Lung (tissue), 12 donors: Measurements from ENCODE around the gene AKT2. TPM values are rescaled to one million over a fixed set of nuclear protein-coding genes. Genes with fewer than 3 reads are reported as not detected.
A peak's percentile ranks its signal among the peaks of the same experiment; 100 is the strongest.

Source experiments
- ATAC-seq: fragments of 200-7000 bp; cut with Tn5 transposase; one replicate; pipeline ENCODE4 v1.9.1; 2020; ENCODE audit warnings: moderate number of reproducible peaks; ENCODE audit not compliant: insufficient read depth, low FRiP score
- DNase-seq, 3 donors: peaks; one replicate each; pipeline ENCODE4 v3.0.0-alpha.2; 2013 to 2017
- H3K27ac ChIP-seq, 2 donors: one replicate each; pipeline ENCODE4 v1.5.1; 2013; ENCODE audit warnings: mild to moderate bottlenecking in 2 of 2, moderate library complexity in 2 of 2, control low read depth in 1 of 2, inconsistent platforms in 1 of 2, low read depth in 1 of 2, low read length in 1 of 2
- H3K27me3 ChIP-seq, 3 donors: one replicate each; pipeline ENCODE4 v1.5.1; 2013; ENCODE audit warnings: low read length in 2 of 3; ENCODE audit not compliant: control insufficient read depth in 3 of 3, insufficient read depth in 3 of 3
- H3K36me3 ChIP-seq, 4 donors: one replicate each; pipeline ENCODE4 v1.5.1; 2013; ENCODE audit warnings: low read length in 4 of 4, mild to moderate bottlenecking in 1 of 4, moderate library complexity in 1 of 4; ENCODE audit not compliant: control insufficient read depth in 4 of 4, insufficient read depth in 4 of 4
- H3K4me1 ChIP-seq, 5 donors: one replicate each; pipeline ENCODE4 v1.5.1; 2013; ENCODE audit warnings: low read length in 5 of 5, mild to moderate bottlenecking in 2 of 5, moderate library complexity in 1 of 5; ENCODE audit not compliant: control insufficient read depth in 5 of 5, insufficient read depth in 5 of 5
- H3K4me3 ChIP-seq: one replicate; pipeline ENCODE4 v1.5.1; 2013; ENCODE audit warnings: mild to moderate bottlenecking, control low read depth, moderate library complexity
- H3K9ac ChIP-seq, 2 donors: one replicate each; pipeline ENCODE4 v1.5.1; 2013; ENCODE audit warnings: low read length in 2 of 2, control low read depth in 1 of 2; ENCODE audit not compliant: insufficient read depth in 1 of 2
- H3K9me3 ChIP-seq, 4 donors: one replicate each; pipeline ENCODE4 v1.5.1; 2013; ENCODE audit warnings: low read length in 3 of 4, mild to moderate bottlenecking in 1 of 4, moderate library complexity in 1 of 4; ENCODE audit not compliant: control insufficient read depth in 4 of 4, insufficient read depth in 3 of 4
- CTCF ChIP-seq: IDR thresholded peaks from 2 replicates; pipeline ENCODE4 v1.5.1; 2012; ENCODE audit warnings: mild to moderate bottlenecking; ENCODE audit errors: control extremely low read depth, extremely low read depth
- WGBS, 2 donors: extraction: QIAGEN DNeasy Blood & Tissue Kit; methylation state at CpG; one replicate each; pipeline ENCODE4 v1.1.7; 2013; 5-methylcytosine and 5-hydroxymethylcytosine counted together
- polyA plus RNA-seq, 2 donors: library from polyadenylated mRNA; stranded (reverse); fragments of 200-250 nt; gene quantifications; one replicate each; pipeline ENCODE4 v1.2.1, GENCODE V29; 2013
- total RNA-seq, 2 donors: library from RNA; depleted of rRNA in 1 of 2; stranded (reverse); fragments of >200 nt in 1 of 2; gene quantifications; one replicate each; pipeline ENCODE4 v1.2.1, GENCODE V29; 2014 to 2021
- donor health status: control.
- donor health status: control.
- donor health status: Bipolar disorder and iron deficiency.
- donor health status: healthy.
- donor health status: DM: yes; HTN: yes; CAD: no.

The AKT2 gene
- total and polyA plus RNA-seq, 4 donors, result 62.3 to 138 (median 93.1) TPM

GRCh38 chr19:40266912-40267600, 18.1 kb downstream of the AKT2 start:
- no peak for DNase-seq
- no peaks in the 10 kb centered on the region for H3K9me3 ChIP-seq
- no peaks in the 10 kb centered on the region for H3K27me3 ChIP-seq
- H3K4me1 ChIP-seq, result peaks cover 0 to 14% (median 6%) of the 10 kb centered on the region in 5 donors
- H3K9ac ChIP-seq, result no peak overlapping the region
- WGBS, 2 donors, result 82 to 92% methylated on average over 15 of the region's 15 CpGs
- no peak overlapping the region for H3K27ac ChIP-seq
- TF ChIP-seq CTCF, result no peak
- H3K36me3 ChIP-seq, result peaks cover 0 to 27% (median 11%) of the 10 kb centered on the region in 4 donors
- H3K4me3 ChIP-seq, result no peak overlapping the region
- no peak for ATAC-seq

GRCh38 chr19:40266119-40266518, 19.0 kb downstream of the AKT2 start:
- Histone ChIP-seq H3K9me3 (no peaks in the 10 kb centered on the region), H3K36me3 (peaks cover 0 to 27% (median 11%) of the 10 kb centered on the region in 4 donors), H3K4me3 (no peak overlapping the region), H3K27ac (peak overlapping the region in 1 of 2 donors; percentile 0), H3K9ac (no peak overlapping the region), H3K27me3 (no peaks in the 10 kb centered on the region), H3K4me1 (peaks cover 0 to 14% (median 6%) of the 10 kb centered on the region in 5 donors)
- no peak for TF ChIP-seq CTCF
- DNase-seq, result no peak
- WGBS, 2 donors, result 75 to 82% methylated on average over 17 of the region's 17 CpGs
- no peak for ATAC-seq

DNA sequence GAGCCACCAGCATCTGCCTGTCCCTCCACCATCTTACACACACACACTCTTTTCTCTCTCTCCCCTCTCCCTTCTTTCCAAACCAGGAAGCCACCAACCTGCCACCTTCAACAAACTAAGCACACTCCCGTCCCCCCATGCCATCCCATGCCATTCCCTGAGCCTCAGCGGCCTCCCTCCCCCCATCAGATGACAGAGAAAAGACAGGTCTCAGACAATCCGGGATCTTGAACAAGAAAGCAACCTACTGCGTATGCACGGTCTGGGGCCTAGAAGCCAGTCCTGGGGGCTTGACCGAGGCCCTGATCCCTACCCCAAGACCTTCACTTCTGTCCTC, 19.4 kb downstream of the AKT2 start:
- no peak for ATAC-seq
- Histone ChIP-seq H3K27ac (peak overlapping the region in 1 of 2 donors; percentile 0), H3K4me1 (peaks cover 0 to 14% (median 6%) of the 10 kb centered on the region in 5 donors), H3K27me3 (no peaks in the 10 kb centered on the region), H3K9me3 (no peaks in the 10 kb centered on the region), H3K36me3 (peaks cover 0 to 27% (median 11%) of the 10 kb centered on the region in 4 donors), H3K4me3 (no peak overlapping the region), H3K9ac (no peak overlapping the region)
- DNase-seq, result no peak
- 95 to 97% methylated on average over 6 of the region's 6 CpGs for WGBS, 2 donors
- no peak for TF ChIP-seq CTCF
